ENCODE data around the gene SLFN14.

- TF ChIP-seq, protein P1, sequence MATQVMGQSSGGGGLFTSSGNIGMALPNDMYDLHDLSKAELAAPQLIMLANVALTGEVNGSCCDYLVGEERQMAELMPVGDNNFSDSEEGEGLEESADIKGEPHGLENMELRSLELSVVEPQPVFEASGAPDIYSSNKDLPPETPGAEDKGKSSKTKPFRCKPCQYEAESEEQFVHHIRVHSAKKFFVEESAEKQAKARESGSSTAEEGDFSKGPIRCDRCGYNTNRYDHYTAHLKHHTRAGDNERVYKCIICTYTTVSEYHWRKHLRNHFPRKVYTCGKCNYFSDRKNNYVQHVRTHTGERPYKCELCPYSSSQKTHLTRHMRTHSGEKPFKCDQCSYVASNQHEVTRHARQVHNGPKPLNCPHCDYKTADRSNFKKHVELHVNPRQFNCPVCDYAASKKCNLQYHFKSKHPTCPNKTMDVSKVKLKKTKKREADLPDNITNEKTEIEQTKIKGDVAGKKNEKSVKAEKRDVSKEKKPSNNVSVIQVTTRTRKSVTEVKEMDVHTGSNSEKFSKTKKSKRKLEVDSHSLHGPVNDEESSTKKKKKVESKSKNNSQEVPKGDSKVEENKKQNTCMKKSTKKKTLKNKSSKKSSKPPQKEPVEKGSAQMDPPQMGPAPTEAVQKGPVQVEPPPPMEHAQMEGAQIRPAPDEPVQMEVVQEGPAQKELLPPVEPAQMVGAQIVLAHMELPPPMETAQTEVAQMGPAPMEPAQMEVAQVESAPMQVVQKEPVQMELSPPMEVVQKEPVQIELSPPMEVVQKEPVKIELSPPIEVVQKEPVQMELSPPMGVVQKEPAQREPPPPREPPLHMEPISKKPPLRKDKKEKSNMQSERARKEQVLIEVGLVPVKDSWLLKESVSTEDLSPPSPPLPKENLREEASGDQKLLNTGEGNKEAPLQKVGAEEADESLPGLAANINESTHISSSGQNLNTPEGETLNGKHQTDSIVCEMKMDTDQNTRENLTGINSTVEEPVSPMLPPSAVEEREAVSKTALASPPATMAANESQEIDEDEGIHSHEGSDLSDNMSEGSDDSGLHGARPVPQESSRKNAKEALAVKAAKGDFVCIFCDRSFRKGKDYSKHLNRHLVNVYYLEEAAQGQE (IDR thresholded peaks at IDR 0.05; ENCODE audit: insufficient read depth in 1 of 2, low read depth in 2 of 2, low read length in 2 of 2) = no peak
- TF ChIP-seq POLR2AphosphoS5 (IDR thresholded peaks at IDR 0.05; ENCODE audit: low read depth, low read length) = no peak
These were observed 7.9 kb upstream of the SLFN14 start for GRCh38 chr17:35568561-35568960.
